ENCODE measurements around the gene MVB12B. TPM values are rescaled to one million over a fixed set of nuclear protein-coding genes. Genes with fewer than 3 reads are reported as not detected.
A peak's percentile ranks its signal among the peaks of the same experiment; 100 is the strongest.

The MVB12B gene
- total and polyA plus RNA-seq, 2 of the 13 experiments (the other 11 are each of a cell fraction or from before 2014, with no cell fraction given) = 12.1 to 30.1 TPM

DNA sequence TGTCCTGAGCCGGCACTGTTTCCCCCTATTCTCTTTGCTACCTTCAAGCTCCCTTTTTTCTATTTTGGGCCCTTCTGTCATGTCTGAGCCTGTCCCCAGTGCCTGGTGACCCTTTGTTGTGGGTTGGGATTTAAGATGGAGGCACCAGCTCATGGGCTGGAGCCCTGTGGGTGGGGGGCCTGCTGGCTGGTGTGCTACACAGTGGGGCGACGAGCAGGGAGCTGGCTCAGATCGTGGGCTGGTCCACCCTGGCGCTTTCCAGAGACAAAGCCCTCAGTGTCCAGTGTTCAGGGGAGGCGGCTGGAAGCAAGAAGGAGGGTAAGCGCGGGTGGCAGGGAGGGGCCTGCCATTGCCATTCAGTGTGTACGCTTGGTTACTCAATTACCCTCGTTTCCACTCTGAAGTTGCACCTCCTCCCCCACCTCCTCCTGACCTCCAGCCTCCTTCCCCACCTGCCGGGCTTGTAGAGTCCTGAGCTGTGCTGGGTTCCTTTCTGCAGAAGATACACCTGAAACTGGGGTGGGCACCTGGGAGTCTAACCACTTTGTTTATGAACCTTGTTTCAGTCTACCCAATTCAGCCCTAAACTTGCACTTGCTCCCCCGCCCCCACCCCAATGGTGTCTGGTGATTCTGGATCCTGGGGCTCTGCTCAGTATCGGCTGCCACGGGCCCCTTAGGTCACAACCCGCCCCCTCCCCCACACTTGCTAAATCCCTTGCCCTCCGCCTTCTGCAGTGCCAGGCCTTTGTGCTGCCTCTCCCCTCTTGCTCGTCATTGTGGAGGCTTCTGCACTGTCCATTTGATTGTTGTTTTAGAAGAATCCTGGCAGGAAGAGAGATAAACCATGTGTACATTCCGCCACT lies 49.9 kb downstream of the MVB12B start (continued):
- TF ChIP-seq ARID4A (CRISPR knock-in tag; IDR thresholded peaks at IDR 0.05; ENCODE audit: borderline replicate concordance) (peak; percentile 49; the same call in 1 of the 2 replicates), CENPT (CRISPR knock-in tag; IDR thresholded peaks at IDR 0.05; ENCODE audit: low read depth) (no peak), SRF (IDR thresholded peaks at IDR 0.05; ENCODE audit: low read depth, low read length) (no peak), NFRKB (IDR thresholded peaks at IDR 0.05) (no peak), CBFB (CRISPR knock-in tag; IDR thresholded peaks at IDR 0.05) (peak; percentile 53), SMAD1 (CRISPR knock-in tag; IDR thresholded peaks at IDR 0.05; ENCODE audit: borderline replicate concordance, low read depth) (peak; percentile 38; the same call in 1 of the 2 replicates), SCMH1 (CRISPR knock-in tag; IDR thresholded peaks at IDR 0.05; ENCODE audit: borderline replicate concordance) (no peak), GATAD2A (CRISPR knock-in tag; IDR thresholded peaks at IDR 0.05) (peak; percentile 79; the same call in 1 of the 2 replicates), KLF6 (CRISPR knock-in tag; IDR thresholded peaks at IDR 0.05) (no peak; the same call in 1 of the 2 replicates), SMAD9 (CRISPR knock-in tag; IDR thresholded peaks at IDR 0.05) (no peak), ZNF44 (CRISPR knock-in tag; IDR thresholded peaks at IDR 0.05) (no peak), ZNF143 (CRISPR knock-in tag; IDR thresholded peaks at IDR 0.05) (no peak), SYNCRIP (IDR thresholded peaks at IDR 0.05; ENCODE audit: insufficient read depth, low read depth, low read length) (no peak), ZSCAN25 (CRISPR knock-in tag; IDR thresholded peaks at IDR 0.05) (peak; percentile 68; the same call in 1 of the 2 replicates), ZKSCAN8 (CRISPR knock-in tag; IDR thresholded peaks at IDR 0.05; ENCODE audit: borderline replicate concordance) (0 out of 2 replicates have a peak, but pooled peaks have one; percentile 24), ZNF792 (CRISPR knock-in tag; IDR thresholded peaks at IDR 0.05) (peak; percentile 74; the same call in 1 of the 2 replicates), ZNF496 (CRISPR knock-in tag; IDR thresholded peaks at IDR 0.05; ENCODE audit: insufficient replicate concordance) (no peak), AGO2 (optimal IDR thresholded peaks at IDR 0.05; ENCODE audit: low read depth, low read length) (no peak), ZNF619 (CRISPR knock-in tag; IDR thresholded peaks at IDR 0.05) (0 out of 2 replicates have a peak, but pooled peaks have one; percentile 34), ATF6 (CRISPR knock-in tag; conservative IDR thresholded peaks at IDR 0.05) (no peak), ZSCAN20 (CRISPR knock-in tag; IDR thresholded peaks at IDR 0.05; ENCODE audit: borderline replicate concordance) (no peak), ZNF891 (CRISPR knock-in tag; IDR thresholded peaks at IDR 0.05) (no peak)
- TF ChIP-seq, protein P1, sequence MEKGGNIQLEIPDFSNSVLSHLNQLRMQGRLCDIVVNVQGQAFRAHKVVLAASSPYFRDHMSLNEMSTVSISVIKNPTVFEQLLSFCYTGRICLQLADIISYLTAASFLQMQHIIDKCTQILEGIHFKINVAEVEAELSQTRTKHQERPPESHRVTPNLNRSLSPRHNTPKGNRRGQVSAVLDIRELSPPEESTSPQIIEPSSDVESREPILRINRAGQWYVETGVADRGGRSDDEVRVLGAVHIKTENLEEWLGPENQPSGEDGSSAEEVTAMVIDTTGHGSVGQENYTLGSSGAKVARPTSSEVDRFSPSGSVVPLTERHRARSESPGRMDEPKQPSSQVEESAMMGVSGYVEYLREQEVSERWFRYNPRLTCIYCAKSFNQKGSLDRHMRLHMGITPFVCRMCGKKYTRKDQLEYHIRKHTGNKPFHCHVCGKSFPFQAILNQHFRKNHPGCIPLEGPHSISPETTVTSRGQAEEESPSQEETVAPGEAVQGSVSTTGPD (CRISPR knock-in tag; IDR thresholded peaks at IDR 0.05) = no peak
